ENCODE data around the gene LRRN2. TPM values are rescaled to one million over a fixed set of nuclear protein-coding genes. Genes with fewer than 3 reads are reported as not detected.

Gene LRRN2
- total and polyA plus RNA-seq, 9 of the 15 experiments (the other 6 are each of a cell fraction or from before 2014, with no cell fraction given) = 0.05 TPM; not detected in 8

- BruUV-seq (replicated peaks) = no TSS peak
- intact Hi-C loops (cut with micrococcal nuclease) (no loop called here), in situ Hi-C loops (cut with MboI) (no loop called here)
- WGBS (ENCODE audit: insufficient coverage, low coverage, missing lambda C conversion rate) = 9% methylated on average over 3 of the region's 3 CpGs
- H3K4me2 ChIP-seq (ENCODE audit: insufficient read depth, low read length) = no peak overlapping the region
- no peak overlapping the region for H2AFZ ChIP-seq (ENCODE audit: low read depth, low read length)
- FAIRE-seq (no peak), ATAC-seq (no peak), DNase-seq (ENCODE audit: extremely low read depth in 1 of 4, low spot score in 3 of 4) (no peak)
- H3K9me1 ChIP-seq (ENCODE audit: control insufficient read depth, insufficient read depth, low read length) = no peaks in the 10 kb centered on the region
- H3K36me3 ChIP-seq (ENCODE audit: control insufficient read depth, insufficient read depth, low read length) = no peaks in the 10 kb centered on the region
- H3K9me3 ChIP-seq (replicated peaks; ENCODE audit: control insufficient read depth, insufficient read depth, low read depth, low read length) = no peaks in the 10 kb centered on the region
- H3K27ac ChIP-seq (ENCODE audit: extremely low read depth, low read depth, low read length) = no peak overlapping the region
- peaks cover 13 to 15% of the 10 kb centered on the region in 2 experiments; a peak in 4 of 5 replicates for H3K27me3 ChIP-seq (ENCODE audit: control insufficient read depth in 2 of 2, insufficient read depth in 2 of 2, low read length in 2 of 2)
- no peak overlapping the region for H3K4me3 ChIP-seq
- ChIA-PET CTCF (ENCODE audit: low intra/inter-chr PET ratio) (no interaction called here), POLR2A (no interaction called here)
- H3K79me2 ChIP-seq (ENCODE audit: control insufficient read depth, insufficient read depth, low read length) = no peaks in the 10 kb centered on the region
- no peak overlapping the region for H3K9ac ChIP-seq (ENCODE audit: insufficient read depth in 1 of 2, low read depth in 2 of 2, low read length in 2 of 2)
- H4K20me1 ChIP-seq (replicated peaks; ENCODE audit: control insufficient read depth, insufficient read depth, low read length) = 0 out of 2 replicates have a peak, but pooled peaks cover 4% of the 10 kb centered on the region
- peaks cover 3 to 6% of the 10 kb centered on the region in 2 experiments; a peak in 1 of 5 replicates for H3K4me1 ChIP-seq (replicated peaks in 1 of 2; ENCODE audit: control insufficient read depth in 2 of 2, insufficient read depth in 2 of 2, low read length in 2 of 2)
- TF ChIP-seq ZNF133 (CRISPR knock-in tag; IDR thresholded peaks at IDR 0.05) (no peak), SETDB1 (IDR thresholded peaks at IDR 0.05; ENCODE audit: low read length) (no peak), AFF4 (CRISPR knock-in tag; IDR thresholded peaks at IDR 0.05) (no peak), HCFC1 (IDR thresholded peaks at IDR 0.05; ENCODE audit: low read depth, low read length) (no peak), KAT2B (IDR thresholded peaks at IDR 0.05; ENCODE audit: low read depth, low read length) (no peak), CBX1 (IDR thresholded peaks at IDR 0.05; ENCODE audit: low read depth) (no peak), STAT5A (IDR thresholded peaks at IDR 0.05; ENCODE audit: borderline replicate concordance, low read length) (no peak), FOXJ3 (CRISPR knock-in tag; IDR thresholded peaks at IDR 0.05) (no peak), RAD51 (IDR thresholded peaks at IDR 0.05; ENCODE audit: borderline replicate concordance, low read depth) (no peak), POLR2AphosphoS5 (IDR thresholded peaks at IDR 0.05; ENCODE audit: control insufficient read depth, insufficient read depth, low read depth, low read length) (no peak), ZNF41 (CRISPR knock-in tag; conservative IDR thresholded peaks at IDR 0.05) (no peak), ZNF644 (tag; IDR thresholded peaks at IDR 0.05; ENCODE audit: low read depth) (no peak), SAFB (IDR thresholded peaks at IDR 0.05; ENCODE audit: borderline replicate concordance, low read depth, low read length) (no peak), BRD4 (IDR thresholded peaks at IDR 0.05) (no peak), ZBTB2 (IDR thresholded peaks at IDR 0.05) (no peak), TBL1XR1 (IDR thresholded peaks at IDR 0.05; ENCODE audit: low read length in 2 of 2) (no peak), DEAF1 (CRISPR knock-in tag; IDR thresholded peaks at IDR 0.05) (no peak), ZNF583 (CRISPR knock-in tag; IDR thresholded peaks at IDR 0.05) (no peak)
These were observed 103.8 kb downstream of the LRRN2 start for GRCh38 chr1:204581759-204582158.

All from K562 (cell line).